OCI-LY7 (cell line): Measurements from ENCODE around the gene NPBWR2. TPM values are rescaled to one million over a fixed set of nuclear protein-coding genes. Genes with fewer than 3 reads are reported as not detected.

Experiments used
- BruUV-seq: library from RNA; stranded (reverse); fragments of 400-500 nt; replicated peaks from 2 replicates; lab custom pipeline; 2021; lab: Mats Ljungman, UMichigan
- CTCF ChIA-PET: fragments of 300-600 bp; sonication (Branson Sonifier 250); formaldehyde crosslinking; loops from one replicate; lab custom pipeline; 2022; ENCODE audit warnings: antibody characterized with exemption; ENCODE audit not compliant: unreplicated experiment; lab: Charles Lee
- POLR2A ChIA-PET: fragments of 300-600 bp; sonication (Branson Sonifier 250); formaldehyde crosslinking; loops from one replicate; lab custom pipeline; 2022; ENCODE audit warnings: antibody characterized with exemption; lab: Charles Lee
- DNase-seq: peaks from one replicate; pipeline ENCODE4 v3.0.0-alpha.2; 2015; ENCODE audit warnings: low spot score
- H2AFZ ChIP-seq: fragments of 200-600 bp; sonication (generic), shearing (Covaris generic); 2 replicates; pipeline ENCODE4 v1.6.1; 2014; ENCODE audit warnings: mild to moderate bottlenecking, antibody characterized with exemption, low read length, moderate library complexity
- H3K27ac ChIP-seq: fragments of 200-600 bp; sonication (generic); 2 replicates; pipeline ENCODE4 v1.5.1; 2014; ENCODE audit warnings: mixed run types, low read depth, mild to moderate bottlenecking, moderate library complexity, low read length, inconsistent platforms; ENCODE audit not compliant: poor library complexity, severe bottlenecking
- H3K36me3 ChIP-seq: fragments of 200-600 bp; sonication (generic); 2 replicates; pipeline ENCODE4 v1.6.1; 2014; ENCODE audit warnings: mild to moderate bottlenecking, antibody characterized with exemption, low read length, moderate library complexity, mixed read lengths; ENCODE audit not compliant: insufficient read depth
- H3K4me1 ChIP-seq: fragments of 200-600 bp; sonication (generic); 2 replicates; pipeline ENCODE4 v1.5.1; 2014; ENCODE audit warnings: mild to moderate bottlenecking, low read length; ENCODE audit not compliant: insufficient read depth, poor library complexity, severe bottlenecking
- H3K4me2 ChIP-seq: fragments of 200-600 bp; sonication (generic); 2 replicates; pipeline ENCODE4 v1.6.1; 2014; ENCODE audit warnings: mild to moderate bottlenecking, low read length
- H3K4me3 ChIP-seq: fragments of 200-600 bp; sonication (generic); 2 replicates; pipeline ENCODE4 v1.5.1; 2014; ENCODE audit warnings: mild to moderate bottlenecking, low read depth, low read length; ENCODE audit not compliant: poor library complexity, severe bottlenecking
- H3K79me2 ChIP-seq: fragments of 200-600 bp; sonication (generic); 2 replicates; pipeline ENCODE4 v1.6.1; 2016; ENCODE audit warnings: low read depth, mild to moderate bottlenecking, low read length, moderate library complexity, mixed read lengths; ENCODE audit not compliant: insufficient read depth
- H3K9me2 ChIP-seq: fragments of 200-600 bp; sonication (generic); 2 replicates; pipeline ENCODE4 v1.6.1; 2016; ENCODE audit warnings: mild to moderate bottlenecking, low read length, mixed read lengths; ENCODE audit not compliant: insufficient read depth
- H3K9me3 ChIP-seq: fragments of 200-600 bp; sonication (generic); 2 replicates; pipeline ENCODE4 v1.6.1; 2014; ENCODE audit warnings: mild to moderate bottlenecking, mixed run types, low read length, mixed read lengths
- H4K20me1 ChIP-seq: fragments of 200-600 bp; sonication (generic); 2 replicates; pipeline ENCODE4 v1.6.1; 2014; ENCODE audit warnings: mild to moderate bottlenecking, antibody characterized with exemption, low read length, moderate library complexity, mixed read lengths; ENCODE audit not compliant: insufficient read depth
- EZH2phosphoT487 ChIP-seq: fragments of 200-600 bp; sonication (generic); IDR thresholded peaks from 2 replicates; pipeline ENCODE4 v1.6.1; 2018; ENCODE audit warnings: low read depth, borderline replicate concordance, mild to moderate bottlenecking, mixed run types, antibody characterized with exemption, low read length, moderate library complexity, mixed read lengths
- intact Hi-C: fragments of 100-400 bp; cut with micrococcal nuclease; formaldehyde crosslinking; loops from one replicate; pipeline ENCODE4 v1.10.0; 2022; ENCODE audit not compliant: unreplicated experiment
- total RNA-seq, 2 experiments: library from RNA; depleted of rRNA in 1 of 2; stranded (reverse); fragments of >200 nt in 1 of 2; shearing (Covaris generic) in 1 of 2; gene quantifications; 2 replicates each; pipeline ENCODE4 v1.2.3, GENCODE V29; 2014 to 2022
- TF ChIP-seq, protein P1 (sequence below): fragments of 200-600 bp; sonication (generic); conservative IDR thresholded peaks from 2 replicates; pipeline ENCODE4 v1.5.1; 2014; ENCODE audit warnings: mild to moderate bottlenecking, antibody characterized with exemption, low read length, moderate library complexity, mixed read lengths

NPBWR2 gene
- total RNA-seq, 2 experiments from 2014 or later: not detected

DNA sequence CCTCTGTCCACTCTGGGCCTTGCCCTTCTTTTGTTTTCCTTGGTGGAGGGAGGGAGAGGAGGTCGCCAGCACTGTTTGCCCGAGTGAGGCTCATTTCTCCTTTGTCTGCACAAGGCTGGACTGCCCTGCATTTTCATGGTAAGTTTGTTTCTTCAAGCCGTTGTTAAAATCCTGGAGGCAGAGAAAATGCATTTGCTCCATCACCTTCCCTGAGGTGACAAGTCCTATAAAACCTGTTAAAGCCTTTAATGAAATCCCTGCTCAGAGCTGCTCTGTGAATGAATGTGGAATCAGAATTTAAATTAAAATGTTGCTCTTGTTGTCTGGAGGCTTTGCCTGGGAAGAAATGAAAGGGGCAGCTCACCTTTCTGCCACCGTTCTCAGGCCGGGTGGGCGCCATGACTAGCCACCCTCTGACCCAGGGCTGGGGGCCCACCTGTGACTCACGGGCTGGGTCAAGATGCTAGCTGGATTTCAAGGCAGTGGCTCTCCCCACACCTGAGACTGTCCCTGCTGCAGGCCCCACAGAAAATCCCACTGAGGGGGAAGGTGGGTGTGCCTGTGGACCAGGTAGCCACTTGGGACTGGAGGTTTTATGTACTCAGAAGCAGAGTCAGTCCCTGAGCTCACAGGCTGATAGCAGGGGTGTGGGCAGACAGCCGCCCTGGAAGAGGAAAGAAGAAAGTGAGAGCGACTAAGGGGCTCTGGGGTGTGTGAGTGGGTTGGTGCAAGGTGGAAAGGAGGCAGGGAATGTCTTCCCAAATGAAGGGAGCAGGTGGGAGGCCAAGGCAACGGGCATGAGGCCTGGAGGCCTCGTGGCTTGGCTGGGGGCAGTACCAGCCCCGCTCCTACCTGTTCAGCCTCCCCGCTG, 32.9 kb upstream of the NPBWR2 start:
- TF ChIP-seq, protein P1, sequence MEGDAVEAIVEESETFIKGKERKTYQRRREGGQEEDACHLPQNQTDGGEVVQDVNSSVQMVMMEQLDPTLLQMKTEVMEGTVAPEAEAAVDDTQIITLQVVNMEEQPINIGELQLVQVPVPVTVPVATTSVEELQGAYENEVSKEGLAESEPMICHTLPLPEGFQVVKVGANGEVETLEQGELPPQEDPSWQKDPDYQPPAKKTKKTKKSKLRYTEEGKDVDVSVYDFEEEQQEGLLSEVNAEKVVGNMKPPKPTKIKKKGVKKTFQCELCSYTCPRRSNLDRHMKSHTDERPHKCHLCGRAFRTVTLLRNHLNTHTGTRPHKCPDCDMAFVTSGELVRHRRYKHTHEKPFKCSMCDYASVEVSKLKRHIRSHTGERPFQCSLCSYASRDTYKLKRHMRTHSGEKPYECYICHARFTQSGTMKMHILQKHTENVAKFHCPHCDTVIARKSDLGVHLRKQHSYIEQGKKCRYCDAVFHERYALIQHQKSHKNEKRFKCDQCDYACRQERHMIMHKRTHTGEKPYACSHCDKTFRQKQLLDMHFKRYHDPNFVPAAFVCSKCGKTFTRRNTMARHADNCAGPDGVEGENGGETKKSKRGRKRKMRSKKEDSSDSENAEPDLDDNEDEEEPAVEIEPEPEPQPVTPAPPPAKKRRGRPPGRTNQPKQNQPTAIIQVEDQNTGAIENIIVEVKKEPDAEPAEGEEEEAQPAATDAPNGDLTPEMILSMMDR: no peak
- no peak for TF ChIP-seq EZH2phosphoT487
- Histone ChIP-seq H3K79me2 (no peaks in the 10 kb centered on the region), H3K4me2 (no peak overlapping the region), H3K9me3 (peaks cover 14% of the 10 kb centered on the region; the same call in 1 of the 2 replicates), H3K4me1 (no peaks in the 10 kb centered on the region), H2AFZ (no peak overlapping the region), H3K36me3 (no peaks in the 10 kb centered on the region), H4K20me1 (no peaks in the 10 kb centered on the region), H3K27ac (no peak overlapping the region), H3K9me2 (no peaks in the 10 kb centered on the region), H3K4me3 (no peak overlapping the region)
- DNase-seq: no peak
- intact Hi-C loops: no loop called here
- ChIA-PET POLR2A (no interaction called here), CTCF (no interaction called here)
- BruUV-seq: no TSS peak

DNA sequence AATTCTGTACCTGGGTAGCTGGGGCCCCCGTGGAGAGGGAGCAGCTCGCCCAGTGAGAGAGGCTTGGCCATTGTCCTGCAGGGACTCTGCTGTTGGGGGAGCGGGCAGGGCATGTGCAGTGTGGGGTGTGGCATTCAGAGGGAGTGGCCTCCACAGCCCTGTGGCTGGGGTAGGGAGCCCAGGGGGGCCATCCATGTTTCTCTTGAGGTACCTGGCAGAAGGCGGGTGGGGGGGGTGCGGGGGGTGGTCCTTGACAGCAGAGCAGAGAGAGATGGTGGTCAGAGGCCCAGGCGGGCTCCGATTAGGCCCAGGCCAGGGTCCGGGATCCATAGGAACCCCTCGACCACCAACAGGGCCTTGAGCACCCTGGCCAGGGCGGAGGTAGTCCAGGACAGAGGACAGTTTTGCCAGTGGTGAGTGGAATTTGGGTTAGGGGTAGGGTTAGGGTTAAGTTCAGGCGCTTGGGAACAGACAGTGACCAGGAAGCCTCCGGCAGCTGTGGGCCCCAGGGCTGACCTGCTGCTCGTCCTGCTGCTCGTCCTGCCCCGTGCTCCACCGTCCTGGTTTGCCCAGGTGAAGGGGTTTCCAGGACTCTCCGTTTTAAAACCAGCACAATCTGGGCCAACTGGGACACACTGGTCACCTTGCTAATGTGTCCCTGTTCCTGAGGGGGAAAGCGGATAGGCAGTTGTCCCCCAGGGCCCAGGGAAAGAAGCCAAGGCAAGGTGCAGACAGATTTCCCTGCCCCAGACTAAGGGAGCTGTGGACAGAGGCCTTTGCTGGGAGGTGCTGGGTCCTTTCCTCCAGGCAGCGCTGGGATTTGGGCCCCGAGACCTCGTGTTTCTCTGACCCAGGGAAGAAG, 32.1 kb upstream of the NPBWR2 start:
- no peak for DNase-seq
- TF ChIP-seq EZH2phosphoT487: no peak
- TF ChIP-seq, protein P1: no peak
- Histone ChIP-seq H4K20me1 (no peaks in the 10 kb centered on the region), H3K9me3 (0 out of 2 replicates have a peak, but pooled peaks cover 7% of the 10 kb centered on the region), H2AFZ (no peak overlapping the region), H3K27ac (no peak overlapping the region), H3K36me3 (no peaks in the 10 kb centered on the region), H3K79me2 (no peaks in the 10 kb centered on the region), H3K4me1 (no peaks in the 10 kb centered on the region), H3K4me3 (no peak overlapping the region), H3K4me2 (no peak overlapping the region), H3K9me2 (no peaks in the 10 kb centered on the region)
- POLR2A ChIA-PET: interaction anchor here (0.6 kb wide), 1 partner anchor 228 kb away, joined by 3 read pairs; no protein-coding TSS in a partner anchor
- CTCF ChIA-PET: no interaction called here
- intact Hi-C loops: no loop called here
- no TSS peak for BruUV-seq
